HG02981 (cell line): ENCODE data around the gene LASP1.

Source experiments
- ATAC-seq: cut with Tn5 transposase; IDR thresholded peaks from one replicate; pipeline ENCODE4 v1.9.1; 2021; ENCODE audit warnings: mild to moderate bottlenecking, moderate library complexity; ENCODE audit not compliant: unreplicated experiment

Gene LASP1

DNA sequence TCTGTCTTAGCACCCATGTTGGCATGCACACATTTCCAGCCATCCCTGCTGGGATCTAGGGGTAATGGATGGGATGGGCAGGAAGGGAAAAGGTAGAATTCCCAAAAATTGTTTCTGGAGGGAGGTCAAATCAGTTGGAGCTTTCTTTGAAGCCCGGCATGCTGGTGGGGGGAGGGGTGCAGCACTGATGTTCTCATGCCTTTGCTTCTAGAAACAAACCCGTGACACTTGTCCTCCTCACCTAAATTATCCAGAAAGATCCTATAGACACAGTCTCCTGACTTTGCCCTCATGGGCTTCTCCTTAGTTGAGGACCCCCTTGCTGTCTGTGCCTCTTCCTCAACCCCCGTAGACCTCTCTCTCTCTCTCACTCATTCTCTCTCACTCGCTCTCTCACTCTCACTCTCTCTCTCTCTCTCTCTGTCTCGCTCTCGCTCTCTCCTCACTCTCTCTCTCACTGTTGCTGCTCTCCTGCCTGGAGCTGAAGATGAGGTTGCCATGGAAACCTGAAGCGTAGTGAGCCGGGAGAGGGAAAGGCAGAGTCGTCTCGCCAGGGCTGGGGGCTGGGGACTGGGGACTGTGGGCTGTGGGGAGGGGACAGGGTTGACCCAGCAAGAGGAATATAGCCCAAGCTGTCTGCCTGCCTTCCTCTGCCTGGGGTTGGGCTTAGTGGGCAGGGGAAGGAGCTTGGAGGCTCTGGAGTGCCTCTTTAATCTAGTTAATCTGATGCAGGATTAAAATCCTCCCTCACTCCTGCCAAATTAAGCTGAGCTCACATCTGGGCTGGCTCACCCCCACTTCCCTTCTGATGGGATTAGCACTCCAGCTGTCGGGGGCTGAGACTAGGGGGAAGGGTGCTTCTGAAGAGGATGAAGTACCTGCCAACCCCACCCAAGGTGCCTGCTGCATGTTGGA lies 16.1 kb downstream of the LASP1 start:
- ATAC-seq, result no peak

- ATAC-seq, result no peak
Measured at GRCh38 chr17:38886643-38887010, 16.8 kb downstream of the LASP1 start.

GRCh38 chr17:38888842-38889241 lies 19.0 kb downstream of the LASP1 start:
- no peak for ATAC-seq

DNA sequence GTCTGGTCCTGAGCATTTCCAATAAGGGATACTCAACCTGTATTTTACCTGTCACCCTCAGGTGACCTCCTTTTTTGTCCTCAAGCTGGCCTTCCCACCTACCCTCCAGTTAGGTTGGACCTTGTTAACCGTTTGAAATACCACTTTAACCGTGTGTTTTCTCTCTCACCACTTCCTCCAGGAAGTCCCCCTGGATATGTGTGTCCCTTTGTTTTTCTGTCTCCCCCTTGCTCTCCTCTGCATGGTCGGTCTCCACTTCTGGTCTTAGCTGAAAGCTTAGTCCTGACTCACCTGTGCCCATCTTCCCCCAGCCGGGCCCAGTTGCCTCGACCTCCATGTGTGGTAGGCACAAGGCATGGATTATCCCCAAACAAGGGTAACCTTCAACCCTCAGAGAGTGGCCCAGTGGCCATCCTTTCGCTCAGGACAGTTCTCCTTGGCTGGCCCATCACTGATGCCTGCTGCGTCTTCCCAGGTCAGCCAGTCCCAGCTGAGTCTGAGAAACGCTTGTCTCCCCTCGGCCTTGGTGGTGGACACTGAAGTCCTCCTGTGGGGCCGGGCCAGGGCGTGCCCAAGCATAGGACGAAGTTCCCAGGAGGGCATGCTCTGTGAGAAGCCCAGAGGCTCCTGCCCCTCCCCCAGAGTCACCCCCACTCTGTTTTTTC lies 20.0 kb downstream of the LASP1 start:
- no peak for ATAC-seq

- ATAC-seq, result no peak
Measured at GRCh38 chr17:38890410-38890746, 20.5 kb downstream of the LASP1 start.

- ATAC-seq, result no peak
Measured at GRCh38 chr17:38891441-38891840, 21.6 kb downstream of the LASP1 start.

DNA sequence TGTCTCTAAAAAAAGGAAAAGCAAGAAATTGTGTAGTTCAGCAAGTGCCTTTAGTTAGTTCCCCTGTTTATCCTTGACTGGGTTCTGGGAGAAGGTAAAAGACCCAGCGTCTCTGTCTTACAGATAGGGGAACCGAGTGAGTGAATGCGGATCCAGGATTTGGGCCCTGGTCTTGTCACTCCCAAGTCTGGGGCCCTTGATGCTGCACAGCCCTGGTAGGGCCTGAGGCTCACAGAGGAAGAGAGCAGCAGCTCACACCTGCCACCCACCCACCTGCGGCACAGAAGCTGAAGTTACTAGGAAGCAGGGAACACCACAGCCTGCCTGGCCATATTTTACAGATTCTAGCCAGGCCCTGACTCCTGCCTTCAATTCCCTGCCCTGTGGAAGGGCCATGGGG lies 22.2 kb downstream of the LASP1 start:
- ATAC-seq, result no peak

DNA sequence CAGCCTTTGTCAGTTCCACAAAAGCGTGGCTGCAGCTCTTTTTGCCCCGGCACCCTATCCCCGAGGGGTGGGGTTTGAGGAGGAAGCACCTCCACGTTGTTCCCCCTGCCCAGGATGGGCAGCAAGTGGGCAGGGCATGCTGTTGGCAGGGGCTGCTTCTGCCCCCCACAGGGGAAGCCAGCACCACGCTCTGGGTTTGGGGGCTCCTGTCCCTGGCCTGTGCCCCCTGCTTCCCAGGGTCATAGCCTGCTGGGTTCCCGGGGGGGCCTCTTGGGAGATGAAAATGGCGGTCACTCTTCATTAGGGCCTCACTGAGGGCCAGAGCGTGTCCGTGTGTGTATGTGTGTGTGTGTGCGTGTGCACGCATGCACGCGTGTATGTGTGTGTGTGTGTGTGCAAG lies 22.8 kb downstream of the LASP1 start:
- no peak for ATAC-seq

DNA sequence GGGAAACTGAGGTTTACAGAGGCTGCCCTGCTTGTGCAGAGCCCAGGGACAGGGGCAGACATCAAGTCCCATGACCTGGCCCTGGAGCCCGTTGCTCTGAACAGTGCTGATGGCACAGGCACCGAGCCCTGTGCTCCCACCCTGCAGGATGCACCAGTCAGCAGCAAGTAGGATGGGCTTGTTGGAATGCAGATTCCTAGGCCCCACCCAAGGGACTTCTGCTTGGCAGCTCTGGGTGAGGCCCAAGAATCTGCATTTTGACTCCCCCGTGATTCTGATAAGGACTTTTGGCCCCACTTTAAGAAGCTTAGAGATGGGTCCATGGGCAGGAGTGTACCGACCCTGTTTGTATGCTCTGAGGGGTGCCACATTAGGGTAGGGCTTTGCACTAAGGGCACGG lies 23.3 kb downstream of the LASP1 start:
- ATAC-seq, result no peak

DNA sequence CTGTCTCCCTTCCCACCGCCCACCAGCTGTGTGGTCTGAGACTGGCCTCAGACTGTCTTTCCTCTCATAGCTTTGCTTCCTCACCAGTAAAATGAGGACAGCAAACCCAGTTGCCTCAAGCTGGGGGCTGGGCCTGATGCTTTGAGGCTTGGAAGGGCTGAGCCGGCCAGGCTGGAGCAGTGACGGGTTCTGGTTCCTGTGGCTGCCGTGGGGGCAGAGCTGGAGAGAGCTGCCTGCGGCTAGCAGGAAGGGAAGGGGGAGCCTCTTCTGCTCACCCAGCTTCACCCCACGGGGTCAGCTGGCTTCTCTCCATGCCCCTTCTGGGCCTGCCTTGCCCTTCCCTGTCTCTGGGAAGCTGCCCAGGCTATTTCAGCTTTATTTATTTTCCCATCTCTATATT lies 23.7 kb downstream of the LASP1 start:
- ATAC-seq, result no peak

- no peak for ATAC-seq
Measured at GRCh38 chr17:38894276-38894675, 24.4 kb downstream of the LASP1 start.

GRCh38 chr17:38896346-38896954 lies 26.6 kb downstream of the LASP1 start:
- ATAC-seq, result no peak

- no peak for ATAC-seq
Measured at GRCh38 chr17:38897176-38897575, 27.3 kb downstream of the LASP1 start.

DNA sequence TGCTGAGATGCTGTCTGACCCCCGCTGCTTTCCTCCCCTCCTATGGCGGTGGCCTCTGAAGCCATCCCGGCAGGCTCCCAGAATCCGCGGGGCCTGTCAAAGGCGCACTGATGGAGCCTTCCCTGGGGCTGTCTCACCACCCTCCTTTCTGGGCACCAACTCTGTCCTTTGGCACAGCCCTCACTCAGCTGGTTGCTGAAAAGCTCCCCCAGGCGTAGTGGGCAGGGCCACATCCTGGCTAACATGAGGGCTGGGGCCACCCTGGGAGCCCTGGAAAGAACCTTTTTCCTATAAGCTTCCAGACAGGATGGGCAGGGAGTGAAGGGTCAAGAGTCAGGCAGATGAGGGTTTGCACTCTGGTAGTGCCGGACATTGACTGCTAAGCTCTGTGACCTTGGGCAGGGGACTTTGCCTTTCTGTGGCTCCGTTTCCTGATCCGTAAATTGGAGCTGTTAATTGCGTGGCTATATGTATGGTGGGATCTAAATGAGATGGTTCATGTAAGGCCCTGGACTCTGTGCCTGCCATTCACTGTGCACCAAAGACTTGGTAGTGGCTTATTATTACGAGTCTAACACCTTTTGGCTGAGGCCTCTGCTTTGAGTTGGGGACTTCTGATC lies 27.9 kb downstream of the LASP1 start:
- no peak for ATAC-seq

DNA sequence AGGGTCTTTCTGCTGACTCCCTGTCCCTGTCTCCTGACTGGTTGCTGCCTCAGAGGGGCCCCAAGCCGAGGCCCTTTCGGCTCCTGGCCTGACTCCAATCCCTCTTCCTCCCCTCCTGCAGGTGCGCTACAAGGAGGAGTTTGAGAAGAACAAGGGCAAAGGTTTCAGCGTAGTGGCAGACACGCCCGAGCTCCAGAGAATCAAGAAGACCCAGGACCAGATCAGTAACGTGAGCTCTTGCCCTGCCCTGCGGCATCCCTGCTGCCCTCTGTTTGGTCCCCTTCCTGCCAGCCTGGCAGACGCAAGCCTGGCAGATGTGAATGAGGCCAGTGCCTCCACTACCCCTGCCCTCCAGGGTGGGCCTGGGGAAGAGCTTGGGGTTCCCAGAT lies 28.4 kb downstream of the LASP1 start:
- peak; percentile 9 for ATAC-seq

DNA sequence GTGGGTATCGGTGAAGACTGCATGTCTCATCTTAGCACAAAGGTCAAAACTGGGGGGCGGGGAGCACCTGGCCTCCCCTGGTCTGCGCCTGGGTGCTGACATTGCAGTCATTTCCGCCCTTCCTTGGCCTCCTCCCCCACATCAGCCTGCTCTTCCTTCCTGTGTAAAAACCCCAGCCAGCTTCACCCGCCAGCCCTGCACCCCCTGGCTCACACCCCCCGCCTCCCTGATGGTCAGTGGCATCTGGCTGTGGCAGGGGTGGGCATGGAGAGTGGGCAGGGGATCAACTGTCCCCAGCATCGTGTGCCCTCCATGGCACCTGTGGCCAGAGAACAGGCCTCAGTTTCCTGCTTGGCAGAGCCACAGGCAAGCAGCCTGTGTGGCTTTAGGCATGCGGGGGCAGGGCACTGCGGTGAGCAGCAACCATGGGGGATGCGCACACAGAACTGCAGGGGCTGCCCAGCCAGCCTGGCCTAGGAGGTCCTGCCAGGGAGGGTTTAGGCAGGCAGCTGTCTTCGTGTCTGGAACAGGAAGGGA lies 29.0 kb downstream of the LASP1 start:
- ATAC-seq, result peak; percentile 69

GRCh38 chr17:38899421-38899820 lies 29.6 kb downstream of the LASP1 start:
- ATAC-seq, result peak; percentile 15

DNA sequence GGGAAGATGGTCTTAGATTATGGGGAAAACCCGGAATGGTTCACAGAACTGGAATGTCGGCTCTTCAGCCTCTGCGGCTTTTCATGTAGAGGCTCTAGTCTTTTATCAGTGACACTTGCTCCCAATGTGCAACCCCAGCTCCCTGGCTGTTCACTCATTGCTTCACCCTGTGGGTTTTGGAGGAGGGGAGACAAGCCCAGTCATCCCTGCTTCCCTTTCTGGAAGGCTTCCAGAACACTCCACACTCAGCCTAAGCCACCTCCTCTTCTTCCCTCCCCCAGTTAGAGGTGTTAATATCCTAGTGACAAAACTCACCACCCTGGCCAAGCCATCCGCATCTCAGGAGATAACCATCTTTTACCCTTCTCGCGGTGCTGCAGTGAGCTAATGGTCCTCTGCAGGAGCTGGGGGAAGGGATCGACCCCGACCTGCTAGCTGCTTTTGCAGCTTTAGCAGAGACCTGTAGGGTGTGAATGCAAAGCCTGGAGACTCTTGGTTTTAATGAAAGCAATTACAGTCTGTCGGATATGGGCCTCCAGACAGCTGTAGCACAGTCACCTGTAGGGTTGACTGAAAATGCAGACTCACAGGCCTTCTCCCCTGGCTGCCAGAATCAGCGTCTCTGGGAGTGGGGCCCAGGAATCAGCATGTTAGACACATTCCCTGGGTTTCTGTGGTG lies 31.3 kb downstream of the LASP1 start:
- no peak for ATAC-seq

DNA sequence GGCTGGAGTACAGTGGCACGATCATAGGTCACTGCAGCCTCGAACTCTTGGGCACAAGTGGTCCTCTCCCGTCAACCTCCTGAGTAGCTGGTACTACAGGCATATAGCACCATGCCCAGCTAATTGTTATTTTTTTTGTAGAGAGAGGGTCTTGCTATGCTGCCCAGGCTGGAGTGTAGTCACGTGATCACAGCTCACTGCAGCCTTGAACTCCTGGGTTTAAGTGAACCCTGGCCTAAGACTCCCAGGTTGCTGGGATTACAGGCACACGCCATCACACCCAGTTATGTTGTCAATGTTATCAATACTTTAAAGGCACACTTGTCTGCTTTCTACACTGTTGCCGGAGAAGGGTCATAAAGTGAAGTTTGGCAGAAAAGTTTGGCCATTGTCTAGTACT lies 33.5 kb downstream of the LASP1 start:
- no peak for ATAC-seq

- no peak for ATAC-seq
Measured at GRCh38 chr17:38904892-38905291, 35.0 kb downstream of the LASP1 start.

- ATAC-seq, result no peak
Measured at GRCh38 chr17:38905375-38905774, 35.5 kb downstream of the LASP1 start.
